HepG2 (cell line): ENCODE results near the gene FKBP8.

Experiments
- ARHGAP35 ChIP-seq: sonication (generic); formaldehyde crosslinking; IDR thresholded peaks from 2 replicates; pipeline ENCODE4 v1.9.0; 2022; ENCODE audit warnings: mild to moderate bottlenecking, inconsistent platforms, moderate library complexity, missing genetic modification reagents, borderline replicate concordance
- CTCF ChIP-seq: sonication (generic); formaldehyde crosslinking; IDR thresholded peaks from 2 replicates; pipeline ENCODE4 v1.5.0; 2020; ENCODE audit warnings: mild to moderate bottlenecking, missing genetic modification reagents, moderate library complexity
- HIVEP1 ChIP-seq: sonication (generic); formaldehyde crosslinking; IDR thresholded peaks from 2 replicates; pipeline ENCODE4 v1.4.0; 2020; ENCODE audit warnings: mild to moderate bottlenecking, missing genetic modification reagents
- TEAD3 ChIP-seq: optimal IDR thresholded peaks from 2 replicates; pipeline ENCODE3; 2016; ENCODE audit warnings: borderline replicate concordance
- ZNF558 ChIP-seq: sonication (generic); formaldehyde crosslinking; IDR thresholded peaks from 2 replicates; pipeline ENCODE4 v1.9.0; 2022; ENCODE audit warnings: mild to moderate bottlenecking, missing genetic modification reagents, borderline replicate concordance
- ZNF670 ChIP-seq: sonication (generic); formaldehyde crosslinking; IDR thresholded peaks from 2 replicates; pipeline ENCODE4 v1.8.0; 2022; ENCODE audit warnings: mild to moderate bottlenecking, missing genetic modification reagents, borderline replicate concordance
- ZNF766 ChIP-seq: sonication (generic); formaldehyde crosslinking; IDR thresholded peaks from 2 replicates; pipeline ENCODE4 v1.5.0; 2020; ENCODE audit warnings: missing genetic modification reagents, borderline replicate concordance

- TF ChIP-seq TEAD3 (CRISPR knock-in tag) (no peak), ZNF766 (CRISPR knock-in tag) (no peak), CTCF (CRISPR knock-in tag) (no peak), ZNF558 (CRISPR knock-in tag) (no peak), ARHGAP35 (CRISPR knock-in tag) (no peak), ZNF670 (CRISPR knock-in tag) (no peak), HIVEP1 (CRISPR knock-in tag) (no peak)
Observed at GRCh38 chr19:18531485-18531884, 11.9 kb downstream of the FKBP8 start.
